ENCODE measurements around the gene MRPL20. TPM values are rescaled to one million over a fixed set of nuclear protein-coding genes. Genes with fewer than 3 reads are reported as not detected.
"Not testable (repeated sequence)": the region's sequence is repeated elsewhere in the genome, so short reads cannot be mapped to it uniquely, and the experiment has no call there.

The MRPL20 gene
- total RNA-seq: 82.1 and 86.9 TPM in 2 replicates
- long read RNA-seq, transcript MRPL20-201 (4 exons, 721 nt): major isoform, 27 of 34 reads
- long read RNA-seq, partial matches to known transcripts: 1 of 34 reads
- long read RNA-seq, other reads (novel, unspliced or antisense): 2 of 34 reads

DNA sequence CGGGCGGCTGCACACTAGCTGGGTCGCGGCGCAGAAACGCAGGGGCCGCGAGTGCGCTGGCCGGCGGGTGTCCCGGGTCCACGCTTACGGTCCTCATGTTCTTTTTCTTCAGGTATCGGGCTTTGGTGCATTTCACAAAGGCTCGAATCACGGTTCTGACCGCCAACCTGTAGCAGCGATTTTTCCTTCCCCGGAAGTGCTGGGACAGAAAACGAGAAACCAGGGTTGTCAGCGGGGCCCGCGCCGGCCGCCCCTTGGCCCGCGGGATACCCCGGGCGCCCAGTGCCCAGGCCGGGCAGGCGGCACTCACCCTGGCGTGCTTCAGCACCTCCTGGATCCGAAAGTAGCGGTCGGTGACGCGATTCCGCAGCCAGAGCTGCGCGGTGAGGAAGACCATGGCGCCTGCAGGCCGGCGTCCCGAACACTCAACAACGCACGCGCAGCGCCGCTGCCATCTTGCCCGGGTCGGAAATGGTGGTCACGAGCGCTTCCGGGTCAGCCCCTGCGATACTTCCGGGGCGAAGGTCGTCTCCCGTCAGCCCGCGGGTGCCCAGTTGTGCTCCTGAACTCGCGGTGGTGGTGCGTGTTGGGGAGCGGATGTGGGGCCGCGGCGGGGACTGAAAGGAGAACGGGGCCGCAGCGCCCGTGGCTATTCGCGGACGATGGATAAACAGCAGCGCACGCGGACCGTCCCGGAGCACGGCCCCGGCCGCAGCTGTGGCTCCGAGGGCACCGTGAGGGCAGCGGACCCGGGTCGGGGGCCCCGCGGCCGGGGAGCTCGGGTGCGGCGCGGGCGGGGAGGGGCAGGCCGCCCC, at the start of gene MRPL20:
Gene MRPL20, minus strand, starts transcription at position 473 of the 815 bp plus-strand sequence. Its CDS starts 76 bp downstream, at position 397.
- Mint-ChIP-seq H3K4me1 (ENCODE audit: unreplicated experiment) (peaks cover 26% of the 10 kb centered on the region), H3K27me3 (ENCODE audit: unreplicated experiment) (no peaks in the 10 kb centered on the region), H3K36me3 (ENCODE audit: unreplicated experiment) (peaks cover 17% of the 10 kb centered on the region), H3K27ac (ENCODE audit: unreplicated experiment) (peak within 1 kb of the TSS; percentile 83), H3K4me3 (ENCODE audit: unreplicated experiment) (peak within 1 kb of the TSS; percentile 86), H3K9me3 (ENCODE audit: unreplicated experiment) (no peaks in the 10 kb centered on the region)
- peak; percentile 94 for DNase-seq (ENCODE audit: extremely low spot score, unreplicated experiment)
- TF ChIP-seq, protein P1, sequence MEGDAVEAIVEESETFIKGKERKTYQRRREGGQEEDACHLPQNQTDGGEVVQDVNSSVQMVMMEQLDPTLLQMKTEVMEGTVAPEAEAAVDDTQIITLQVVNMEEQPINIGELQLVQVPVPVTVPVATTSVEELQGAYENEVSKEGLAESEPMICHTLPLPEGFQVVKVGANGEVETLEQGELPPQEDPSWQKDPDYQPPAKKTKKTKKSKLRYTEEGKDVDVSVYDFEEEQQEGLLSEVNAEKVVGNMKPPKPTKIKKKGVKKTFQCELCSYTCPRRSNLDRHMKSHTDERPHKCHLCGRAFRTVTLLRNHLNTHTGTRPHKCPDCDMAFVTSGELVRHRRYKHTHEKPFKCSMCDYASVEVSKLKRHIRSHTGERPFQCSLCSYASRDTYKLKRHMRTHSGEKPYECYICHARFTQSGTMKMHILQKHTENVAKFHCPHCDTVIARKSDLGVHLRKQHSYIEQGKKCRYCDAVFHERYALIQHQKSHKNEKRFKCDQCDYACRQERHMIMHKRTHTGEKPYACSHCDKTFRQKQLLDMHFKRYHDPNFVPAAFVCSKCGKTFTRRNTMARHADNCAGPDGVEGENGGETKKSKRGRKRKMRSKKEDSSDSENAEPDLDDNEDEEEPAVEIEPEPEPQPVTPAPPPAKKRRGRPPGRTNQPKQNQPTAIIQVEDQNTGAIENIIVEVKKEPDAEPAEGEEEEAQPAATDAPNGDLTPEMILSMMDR (IDR thresholded peaks at IDR 0.05): no peak

DNA sequence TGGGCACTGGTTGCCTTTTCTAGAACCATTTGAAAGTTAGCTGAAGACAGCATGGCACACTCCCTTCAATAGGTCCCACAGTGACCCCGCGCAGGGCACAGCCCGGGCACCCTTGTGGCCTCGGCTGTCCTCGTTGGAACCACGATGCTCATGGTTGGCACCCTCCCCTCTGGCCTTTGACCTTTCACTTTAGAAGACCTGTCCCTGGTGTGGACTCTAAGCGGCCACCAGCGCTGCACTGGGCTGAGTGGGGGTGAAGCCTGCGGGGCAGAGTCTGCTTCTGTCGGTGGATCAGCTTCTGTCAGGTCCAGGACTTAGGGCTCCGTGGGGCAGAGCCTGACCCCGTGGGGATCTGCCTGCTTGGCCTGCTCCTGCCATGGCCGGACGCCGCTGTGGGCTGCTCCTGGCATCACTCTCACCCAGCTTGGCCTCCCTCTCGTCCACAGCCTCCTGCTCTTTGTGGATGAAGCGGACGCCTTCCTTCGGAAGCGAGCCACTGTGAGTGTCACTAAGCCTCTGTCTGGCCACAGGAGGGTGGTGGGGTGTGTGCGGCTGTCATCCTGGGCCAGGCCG, 49.7 kb upstream of the MRPL20 start:
- not testable (repeated sequence) for H3K36me3 Mint-ChIP-seq (ENCODE audit: unreplicated experiment); H3K27ac Mint-ChIP-seq (ENCODE audit: unreplicated experiment); H3K9me3 Mint-ChIP-seq (ENCODE audit: unreplicated experiment); H3K4me3 Mint-ChIP-seq (ENCODE audit: unreplicated experiment); DNase-seq (ENCODE audit: extremely low spot score, unreplicated experiment); H3K27me3 Mint-ChIP-seq (ENCODE audit: unreplicated experiment); H3K4me1 Mint-ChIP-seq (ENCODE audit: unreplicated experiment)

DNA sequence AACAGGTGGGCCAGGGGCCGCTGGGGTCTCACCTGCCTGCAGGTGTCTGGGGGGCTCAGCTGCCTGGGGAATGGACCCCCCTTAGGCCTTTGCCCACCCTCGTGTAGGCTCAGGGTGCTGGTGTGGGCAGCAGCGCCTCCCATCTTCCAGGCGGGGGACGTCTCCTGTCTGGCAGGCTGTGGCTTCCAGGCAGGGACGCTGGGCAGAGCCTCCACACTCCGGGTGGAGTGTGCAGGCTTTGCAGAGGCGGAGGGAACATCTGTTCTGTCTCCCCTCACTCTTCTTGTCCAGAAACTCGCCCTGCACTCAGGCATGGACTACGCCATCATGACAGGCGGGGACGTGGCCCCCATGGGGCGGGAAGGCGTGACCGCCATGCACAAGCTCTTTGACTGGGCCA, 48.8 kb upstream of the MRPL20 start:
- not testable (repeated sequence) for H3K27ac Mint-ChIP-seq (ENCODE audit: unreplicated experiment); H3K4me3 Mint-ChIP-seq (ENCODE audit: unreplicated experiment); H3K9me3 Mint-ChIP-seq (ENCODE audit: unreplicated experiment)

DNA sequence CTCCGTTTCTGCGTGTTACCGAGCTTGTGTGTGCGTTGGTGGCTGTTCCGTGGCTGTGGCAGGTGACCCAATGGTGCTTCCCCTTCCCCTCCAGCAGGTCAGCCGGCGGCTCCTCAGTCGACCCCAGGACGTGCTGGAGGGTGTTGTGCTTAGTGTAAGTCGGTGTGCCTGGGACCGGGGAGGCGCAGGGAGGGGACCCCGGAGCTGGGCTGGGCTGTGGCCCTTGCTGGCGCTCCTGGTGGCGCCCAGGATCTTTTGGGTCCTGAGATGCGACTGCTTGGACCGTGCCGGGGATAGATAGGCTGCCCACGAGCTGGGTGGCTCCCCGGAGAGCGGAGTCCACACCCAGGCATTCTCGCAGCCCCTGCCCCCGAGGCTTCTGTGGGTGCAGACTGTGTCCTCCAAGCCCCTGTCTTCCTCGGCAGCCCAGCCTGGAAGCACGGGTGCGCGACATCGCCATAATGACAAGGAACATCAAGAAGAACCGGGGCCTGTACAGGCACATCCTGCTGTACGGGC, 48.3 kb upstream of the MRPL20 start:
- Mint-ChIP-seq H3K4me3 (ENCODE audit: unreplicated experiment) (no peak overlapping the region), H3K9me3 (ENCODE audit: unreplicated experiment) (no peaks in the 10 kb centered on the region), H3K27ac (ENCODE audit: unreplicated experiment) (no peak overlapping the region), H3K4me1 (ENCODE audit: unreplicated experiment) (no peaks in the 10 kb centered on the region), H3K36me3 (ENCODE audit: unreplicated experiment) (no peaks in the 10 kb centered on the region), H3K27me3 (ENCODE audit: unreplicated experiment) (no peaks in the 10 kb centered on the region)
- TF ChIP-seq, protein P1 (IDR thresholded peaks at IDR 0.05): no peak
- DNase-seq (ENCODE audit: extremely low spot score, unreplicated experiment): no peak

More for the DNA sequence above, 48.8 kb upstream of the MRPL20 start:
- H3K36me3 Mint-ChIP-seq (ENCODE audit: unreplicated experiment); DNase-seq (ENCODE audit: extremely low spot score, unreplicated experiment); H3K4me1 Mint-ChIP-seq (ENCODE audit: unreplicated experiment); H3K27me3 Mint-ChIP-seq (ENCODE audit: unreplicated experiment): not testable (repeated sequence)

DNA sequence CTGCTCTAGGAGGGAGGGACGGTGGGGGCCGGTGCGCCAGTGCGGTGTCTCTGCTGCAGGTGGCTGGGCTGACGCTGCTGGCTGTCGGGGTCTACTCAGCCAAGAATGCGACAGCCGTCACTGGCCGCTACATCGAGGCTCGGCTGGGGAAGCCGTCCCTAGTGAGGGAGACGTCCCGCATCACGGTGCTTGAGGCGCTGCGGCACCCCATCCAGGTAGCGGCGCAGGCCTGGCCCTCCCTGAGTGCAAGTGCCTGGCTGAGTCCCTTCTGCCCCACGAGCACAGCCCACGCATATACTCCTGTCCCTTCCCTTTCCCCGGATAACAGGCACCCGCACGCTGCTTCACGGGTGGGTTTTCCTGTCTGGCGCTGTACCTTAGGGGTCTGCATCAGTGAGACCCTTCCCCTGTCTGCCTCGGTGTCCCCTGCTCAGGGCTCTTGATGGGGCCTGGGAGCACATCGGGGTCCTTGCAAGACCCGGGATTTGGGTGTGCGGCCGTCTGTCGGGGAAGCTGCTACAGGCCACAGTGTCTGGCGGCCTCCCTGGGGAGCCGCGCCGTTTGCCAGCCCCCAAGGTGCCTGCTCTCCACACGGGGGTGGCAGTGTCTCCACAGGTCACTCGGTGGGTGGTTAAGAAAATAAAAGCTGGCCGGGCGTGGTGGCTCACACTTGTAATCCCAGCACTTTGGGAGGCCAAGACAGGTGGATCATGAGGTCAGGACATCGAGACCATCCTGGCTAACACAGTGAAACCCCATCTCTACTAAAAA, 47.4 kb upstream of the MRPL20 start:
- not testable (repeated sequence) for DNase-seq (ENCODE audit: extremely low spot score, unreplicated experiment); H3K27me3 Mint-ChIP-seq (ENCODE audit: unreplicated experiment); H3K4me3 Mint-ChIP-seq (ENCODE audit: unreplicated experiment); H3K36me3 Mint-ChIP-seq (ENCODE audit: unreplicated experiment); H3K9me3 Mint-ChIP-seq (ENCODE audit: unreplicated experiment); H3K4me1 Mint-ChIP-seq (ENCODE audit: unreplicated experiment); H3K27ac Mint-ChIP-seq (ENCODE audit: unreplicated experiment)

DNA sequence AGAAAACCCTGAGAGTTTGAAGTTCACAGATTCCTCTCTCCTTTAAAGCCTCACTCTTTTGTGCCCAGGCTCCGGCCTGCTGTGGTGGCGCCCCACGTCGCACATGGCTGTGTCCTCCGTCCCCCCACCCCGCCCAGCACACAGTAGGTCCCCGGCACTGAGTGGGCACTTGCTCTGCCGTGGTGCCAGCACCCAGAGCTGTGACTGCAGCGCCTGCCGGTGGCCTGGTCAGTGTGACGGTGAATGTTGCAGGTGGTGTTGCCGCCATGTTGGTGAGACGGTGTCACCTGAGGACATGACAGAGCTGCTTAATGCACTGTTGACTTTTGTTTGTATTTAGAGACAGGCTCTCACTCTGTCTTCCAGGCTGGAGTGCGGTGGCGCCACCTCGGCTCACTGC, 45.8 kb upstream of the MRPL20 start:
- no peak for DNase-seq (ENCODE audit: extremely low spot score, unreplicated experiment)
- Mint-ChIP-seq H3K4me3 (ENCODE audit: unreplicated experiment) (no peak overlapping the region), H3K27me3 (ENCODE audit: unreplicated experiment) (peaks cover 8% of the 10 kb centered on the region), H3K36me3 (ENCODE audit: unreplicated experiment) (no peaks in the 10 kb centered on the region), H3K27ac (ENCODE audit: unreplicated experiment) (no peak overlapping the region), H3K9me3 (ENCODE audit: unreplicated experiment) (no peaks in the 10 kb centered on the region), H3K4me1 (ENCODE audit: unreplicated experiment) (no peaks in the 10 kb centered on the region)
- TF ChIP-seq, protein P1 (IDR thresholded peaks at IDR 0.05): no peak

DNA sequence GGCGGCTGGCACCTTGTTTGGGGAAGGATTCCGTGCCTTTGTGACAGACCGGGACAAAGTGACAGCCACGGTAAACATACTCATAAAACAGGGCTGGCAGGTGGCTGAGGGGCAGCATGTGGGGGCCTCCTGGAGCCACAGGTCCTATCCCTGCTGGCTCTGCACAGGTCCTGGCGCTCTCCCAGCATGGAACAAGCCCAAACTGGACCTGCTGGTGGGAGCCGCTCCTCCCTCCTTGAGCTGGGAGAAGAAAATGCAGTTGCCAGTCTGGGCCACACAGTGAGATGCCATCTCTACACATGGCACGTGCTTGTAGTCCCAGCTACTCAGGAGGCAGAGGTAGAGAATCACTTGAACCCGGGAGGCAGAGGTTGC, 45.3 kb upstream of the MRPL20 start:
- not testable (repeated sequence) for DNase-seq (ENCODE audit: extremely low spot score, unreplicated experiment); H3K27ac Mint-ChIP-seq (ENCODE audit: unreplicated experiment); H3K27me3 Mint-ChIP-seq (ENCODE audit: unreplicated experiment); H3K36me3 Mint-ChIP-seq (ENCODE audit: unreplicated experiment); H3K4me1 Mint-ChIP-seq (ENCODE audit: unreplicated experiment); H3K4me3 Mint-ChIP-seq (ENCODE audit: unreplicated experiment); H3K9me3 Mint-ChIP-seq (ENCODE audit: unreplicated experiment)
